HG03442 (cell line): ENCODE results near the gene GOLGA8M.
"Not testable (repeated sequence)": the region's sequence is repeated elsewhere in the genome, so short reads cannot be mapped to it uniquely, and the experiment has no call there.

Experiments
- ATAC-seq: cut with Tn5 transposase; IDR thresholded peaks from one replicate; pipeline ENCODE4 v1.9.1; 2021; ENCODE audit warnings: mild to moderate bottlenecking, moderate library complexity; ENCODE audit not compliant: unreplicated experiment

GOLGA8M gene, protein sequence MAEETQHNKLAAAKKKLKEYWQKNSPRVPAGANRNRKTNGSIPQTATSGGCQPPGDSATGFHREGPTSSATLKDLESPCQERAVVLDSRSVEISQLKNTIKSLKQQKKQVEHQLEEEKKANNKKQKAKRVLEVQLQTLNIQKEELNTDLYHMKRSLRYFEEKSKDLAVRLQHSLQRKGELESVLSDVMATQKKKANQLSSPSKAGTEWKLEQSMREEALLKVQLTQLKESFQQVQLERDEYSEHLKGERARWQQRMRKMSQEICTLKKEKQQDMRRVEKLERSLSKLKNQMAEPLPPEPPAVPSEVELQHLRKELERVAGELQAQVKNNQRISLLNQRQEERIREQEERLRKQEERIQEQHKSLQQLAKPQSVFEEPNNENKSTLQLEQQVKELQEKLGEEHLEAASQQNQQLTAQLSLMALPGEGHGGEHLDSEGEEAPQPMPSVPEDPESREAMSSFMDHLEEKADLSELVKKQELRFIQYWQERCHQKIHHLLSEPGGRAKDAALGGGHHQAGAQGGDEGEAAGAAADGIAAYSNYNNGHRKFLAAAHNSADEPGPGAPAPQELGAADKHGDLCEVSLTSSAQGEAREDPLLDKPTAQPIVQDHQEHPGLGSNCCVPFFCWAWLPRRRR

GRCh38 chr15:28712270-28712669 is at the start of gene GOLGA8M:
TSS of gene GOLGA8M (minus strand) at chr15:28712421. CDS start at chr15:28712323, 98 bp downstream.
- not testable (repeated sequence) for ATAC-seq

DNA sequence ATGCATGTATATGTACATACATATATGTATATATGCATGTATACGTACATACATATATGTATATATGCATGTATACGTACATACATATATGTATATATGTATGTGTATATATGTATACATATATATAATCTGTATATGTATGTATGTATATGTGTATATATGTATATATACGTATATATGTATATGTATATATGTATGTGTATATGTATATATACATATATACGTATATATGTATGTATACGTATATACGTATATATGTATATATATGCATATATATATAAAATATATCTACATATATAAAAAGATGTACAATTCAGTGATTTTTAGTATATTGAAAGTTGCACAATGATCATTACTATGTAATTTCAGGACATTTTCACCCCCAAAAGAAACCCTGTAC is 30.7 kb upstream of the GOLGA8M start:
- ATAC-seq, result not testable (repeated sequence)

DNA sequence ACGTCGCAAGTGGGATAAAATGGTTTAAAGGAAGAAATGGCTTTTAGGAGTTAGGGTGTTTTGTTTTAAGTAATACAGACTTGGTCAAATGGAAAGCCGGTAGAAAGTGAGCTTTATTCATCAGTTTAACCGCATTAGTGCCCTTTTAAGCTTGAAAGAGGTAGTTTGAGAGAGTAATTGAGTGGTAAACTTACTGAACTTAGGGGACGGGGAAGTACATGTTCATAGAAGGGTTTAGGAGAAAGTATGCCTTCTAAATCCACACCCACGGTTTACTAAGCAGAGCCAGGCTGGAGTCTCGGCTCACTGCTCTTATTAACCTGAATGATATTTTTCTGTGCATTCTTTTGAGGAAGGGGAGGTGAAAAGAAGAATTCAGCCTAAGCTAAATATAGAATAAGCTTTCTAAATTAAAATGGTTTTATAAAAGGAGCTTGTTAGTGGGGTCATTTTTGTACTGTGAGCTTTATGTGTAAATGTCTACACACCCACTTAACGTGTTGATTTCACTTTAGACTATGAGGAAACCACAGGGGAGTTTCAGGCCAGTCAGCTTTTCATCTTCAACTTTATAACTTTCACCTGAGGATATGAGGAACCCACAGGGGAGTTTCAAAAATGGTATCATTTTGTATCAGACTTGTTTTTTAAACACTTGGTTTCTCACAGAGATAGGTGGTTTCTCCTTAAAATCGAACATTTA is 26.5 kb upstream of the GOLGA8M start:
- ATAC-seq, result peak; percentile 43

DNA sequence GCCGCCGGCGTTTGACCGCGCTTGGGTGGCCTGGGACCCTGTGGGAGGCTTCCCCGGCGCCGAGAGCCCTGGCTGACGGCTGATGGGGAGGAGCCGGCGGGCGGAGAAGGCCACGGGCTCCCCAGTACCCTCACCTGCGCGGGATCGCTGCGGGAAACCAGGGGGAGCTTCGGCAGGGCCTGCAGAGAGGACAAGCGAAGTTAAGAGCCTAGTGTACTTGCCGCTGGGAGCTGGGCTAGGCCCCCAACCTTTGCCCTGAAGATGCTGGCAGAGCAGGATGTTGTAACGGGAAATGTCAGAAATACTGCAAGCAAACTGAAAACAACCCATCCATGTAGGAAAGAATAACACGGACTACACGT is 26.0 kb upstream of the GOLGA8M start:
- peak; percentile 16 for ATAC-seq

- peak; percentile 54 for ATAC-seq
Observed at GRCh38 chr15:28737521-28738199, 25.4 kb upstream of the GOLGA8M start.

GRCh38 chr15:28728061-28728460 is 15.8 kb upstream of the GOLGA8M start:
- ATAC-seq, result not testable (repeated sequence)

- ATAC-seq, result not testable (repeated sequence)
Observed at GRCh38 chr15:28727026-28727425, 14.8 kb upstream of the GOLGA8M start.

- ATAC-seq, result no peak
Observed at GRCh38 chr15:28726102-28726501, 13.9 kb upstream of the GOLGA8M start.

GRCh38 chr15:28725556-28725955 is 13.3 kb upstream of the GOLGA8M start:
- no peak for ATAC-seq

GRCh38 chr15:28723986-28724385 is 11.8 kb upstream of the GOLGA8M start:
- not testable (repeated sequence) for ATAC-seq

DNA sequence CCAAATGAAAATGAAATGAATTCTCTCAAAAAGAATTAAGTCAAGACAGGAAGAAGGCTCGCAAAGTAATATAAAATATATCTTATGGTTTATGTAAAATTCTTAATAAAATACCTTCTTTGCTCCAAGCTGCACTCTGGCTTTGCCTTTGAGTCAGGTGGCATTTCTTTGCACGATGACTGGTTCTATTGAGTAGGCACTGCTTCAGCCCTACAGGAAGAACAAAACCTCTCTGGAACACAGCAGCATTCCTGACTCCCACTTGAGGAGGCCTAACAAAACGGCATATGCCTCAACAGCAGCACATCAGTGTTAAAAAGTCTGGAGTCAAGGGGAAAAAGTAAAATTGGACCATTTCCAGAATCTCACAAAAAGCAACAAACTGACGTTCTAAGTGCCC is 7.4 kb upstream of the GOLGA8M start:
- not testable (repeated sequence) for ATAC-seq

DNA sequence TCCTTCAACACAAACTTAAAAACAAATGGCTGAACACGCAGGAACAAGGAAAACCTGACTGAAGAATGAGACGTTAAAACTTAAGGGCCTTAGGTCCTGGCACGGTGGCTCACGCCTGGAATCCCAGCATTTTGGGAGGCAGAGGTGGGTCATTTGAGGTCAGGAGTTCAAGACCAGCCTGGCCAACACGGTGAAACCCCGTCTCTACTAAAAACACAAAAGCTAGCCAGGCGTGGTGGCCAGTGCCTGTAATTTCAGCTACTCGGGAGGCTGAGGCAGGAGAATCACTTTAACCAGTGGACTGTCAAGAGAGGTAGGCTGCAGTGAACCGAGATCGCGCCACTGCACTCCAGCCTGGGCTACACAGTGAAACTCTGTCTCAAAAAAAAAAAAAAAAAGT is 6.4 kb upstream of the GOLGA8M start:
- not testable (repeated sequence) for ATAC-seq

DNA sequence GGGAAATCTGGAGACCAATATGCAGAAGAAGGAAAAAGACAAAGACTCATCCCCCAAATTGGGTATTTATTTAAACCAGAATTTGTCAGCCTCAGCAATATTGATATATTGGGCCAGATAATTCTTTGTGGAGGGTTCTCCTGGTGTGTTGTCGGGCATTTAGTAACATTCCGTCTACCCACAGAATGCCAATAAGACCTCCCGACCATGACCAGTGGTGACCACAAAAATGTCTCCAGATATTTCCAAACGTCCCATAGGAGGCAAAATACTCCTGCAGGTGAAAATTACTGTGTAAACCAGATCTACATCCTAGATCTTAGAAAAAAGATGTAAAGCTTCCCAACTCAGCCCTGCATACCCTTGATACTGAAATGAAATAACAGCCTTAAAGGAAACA is 2.0 kb upstream of the GOLGA8M start:
- not testable (repeated sequence) for ATAC-seq

GRCh38 chr15:28703927-28704326 is 8.3 kb downstream of the GOLGA8M start:
- ATAC-seq, result not testable (repeated sequence)

DNA sequence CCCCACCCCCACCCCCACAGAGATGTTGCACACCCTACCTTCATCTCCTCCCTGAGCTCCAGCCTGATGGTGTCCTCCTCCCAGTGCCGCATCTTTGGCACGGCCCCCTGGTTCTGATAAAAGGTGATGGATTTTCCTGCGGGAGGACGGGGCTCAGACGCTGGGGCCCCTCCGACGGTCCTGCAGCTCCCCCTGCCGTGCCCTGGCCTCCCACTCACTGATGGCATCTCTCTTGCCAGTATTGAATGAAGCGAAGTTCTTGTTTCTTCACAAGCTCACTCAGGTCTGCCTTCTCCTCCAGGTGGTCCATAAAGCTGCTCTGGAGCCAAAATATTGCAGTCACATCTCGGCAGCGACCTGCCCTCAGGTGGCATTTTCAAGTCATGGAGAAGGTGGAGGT is 9.8 kb downstream of the GOLGA8M start:
- ATAC-seq, result not testable (repeated sequence)

- ATAC-seq, result not testable (repeated sequence)
Observed at GRCh38 chr15:28694006-28694751, 18.0 kb downstream of the GOLGA8M start.

DNA sequence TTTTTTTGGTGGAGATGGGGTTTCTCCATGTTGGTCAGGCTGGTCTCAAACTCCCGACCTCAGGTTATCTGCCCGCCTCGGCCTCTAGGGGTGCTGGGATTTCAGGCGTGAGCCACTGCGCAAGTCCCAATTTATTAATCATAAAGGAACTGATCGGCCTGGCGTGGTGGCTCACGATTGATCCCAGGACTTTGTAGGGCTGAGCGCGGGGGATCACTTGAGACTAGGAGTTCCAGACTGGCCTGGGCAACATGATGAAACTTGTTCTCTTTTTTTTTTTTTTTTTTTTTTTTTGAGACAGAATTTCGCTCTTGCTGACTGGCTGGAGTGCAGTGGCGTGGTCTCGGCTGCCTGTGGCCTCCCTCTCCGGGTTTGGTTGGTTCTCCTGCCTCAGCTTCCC is 19.2 kb downstream of the GOLGA8M start:
- not testable (repeated sequence) for ATAC-seq

- ATAC-seq, result not testable (repeated sequence)
Observed at GRCh38 chr15:28673533-28673932, 38.7 kb downstream of the GOLGA8M start.

GRCh38 chr15:28672122-28672521 is 40.1 kb downstream of the GOLGA8M start:
- ATAC-seq, result not testable (repeated sequence)

- not testable (repeated sequence) for ATAC-seq
Observed at GRCh38 chr15:28666402-28666801, 45.8 kb downstream of the GOLGA8M start.
